Measurements from ENCODE around the gene NR2E3.

Gene NR2E3

DNA sequence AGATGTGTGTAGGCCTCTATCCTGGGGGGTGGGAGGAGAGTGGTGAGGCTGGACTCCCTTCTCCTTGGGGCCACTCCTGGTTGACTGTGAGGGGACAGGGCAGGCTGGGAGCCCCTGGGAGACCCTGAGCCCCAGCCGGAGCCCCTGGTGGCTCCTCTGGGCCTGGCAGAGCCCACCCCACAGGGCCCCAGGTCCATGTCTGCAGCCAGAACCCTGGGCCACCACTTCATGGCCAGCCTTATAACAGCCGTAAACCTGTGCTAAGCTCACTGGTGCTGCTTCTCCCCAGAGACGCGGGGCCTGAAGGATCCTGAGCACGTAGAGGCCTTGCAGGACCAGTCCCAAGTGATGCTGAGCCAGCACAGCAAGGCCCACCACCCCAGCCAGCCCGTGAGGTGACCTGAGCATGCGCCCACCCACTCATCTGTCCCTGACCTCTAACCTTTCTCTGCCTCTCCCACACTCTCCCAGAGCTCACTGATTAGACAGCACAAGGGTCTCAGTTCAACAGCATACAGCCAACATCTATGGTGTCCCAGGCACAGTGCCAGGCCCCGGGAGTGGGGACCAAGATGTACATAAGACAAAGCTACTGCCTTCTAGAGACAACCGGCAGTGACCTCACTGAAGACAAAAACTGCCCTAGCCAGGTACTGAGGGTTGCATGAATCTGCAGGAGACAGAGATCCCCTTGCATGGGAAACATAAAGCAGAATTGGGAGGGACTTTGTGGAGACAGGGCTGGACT, 3.5 kb downstream of the NR2E3 start:
- H3K4me3 ChIP-seq (replicated peaks; ENCODE audit: low read depth, low read length) = no peak overlapping the region
- TF ChIP-seq, protein P1, sequence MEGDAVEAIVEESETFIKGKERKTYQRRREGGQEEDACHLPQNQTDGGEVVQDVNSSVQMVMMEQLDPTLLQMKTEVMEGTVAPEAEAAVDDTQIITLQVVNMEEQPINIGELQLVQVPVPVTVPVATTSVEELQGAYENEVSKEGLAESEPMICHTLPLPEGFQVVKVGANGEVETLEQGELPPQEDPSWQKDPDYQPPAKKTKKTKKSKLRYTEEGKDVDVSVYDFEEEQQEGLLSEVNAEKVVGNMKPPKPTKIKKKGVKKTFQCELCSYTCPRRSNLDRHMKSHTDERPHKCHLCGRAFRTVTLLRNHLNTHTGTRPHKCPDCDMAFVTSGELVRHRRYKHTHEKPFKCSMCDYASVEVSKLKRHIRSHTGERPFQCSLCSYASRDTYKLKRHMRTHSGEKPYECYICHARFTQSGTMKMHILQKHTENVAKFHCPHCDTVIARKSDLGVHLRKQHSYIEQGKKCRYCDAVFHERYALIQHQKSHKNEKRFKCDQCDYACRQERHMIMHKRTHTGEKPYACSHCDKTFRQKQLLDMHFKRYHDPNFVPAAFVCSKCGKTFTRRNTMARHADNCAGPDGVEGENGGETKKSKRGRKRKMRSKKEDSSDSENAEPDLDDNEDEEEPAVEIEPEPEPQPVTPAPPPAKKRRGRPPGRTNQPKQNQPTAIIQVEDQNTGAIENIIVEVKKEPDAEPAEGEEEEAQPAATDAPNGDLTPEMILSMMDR (IDR thresholded peaks at IDR 0.05; ENCODE audit: low read depth, low read length, missing control alignments) = no peak
- DNase-seq (ENCODE audit: extremely low read depth, low read depth) = no peak

DNA sequence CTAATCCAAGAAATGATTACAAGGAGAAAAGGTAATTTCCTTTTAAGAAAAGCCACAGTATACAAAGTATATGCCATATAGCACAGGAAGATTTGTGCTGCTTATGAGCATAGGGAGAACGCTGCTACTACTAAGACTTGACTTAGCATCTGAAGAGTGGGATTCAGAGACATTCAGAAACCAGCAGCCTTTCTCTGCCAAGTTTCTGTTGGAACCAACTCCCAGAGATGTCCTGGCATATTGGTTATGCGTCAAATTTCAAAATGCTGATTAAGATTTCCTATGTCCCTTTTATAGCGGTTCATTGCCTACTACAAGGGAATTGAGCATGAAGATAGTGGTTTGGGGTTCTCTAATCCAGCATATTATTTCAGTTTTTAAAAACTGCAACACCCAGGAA, 4.9 kb downstream of the NR2E3 start:
- H3K4me3 ChIP-seq (replicated peaks; ENCODE audit: low read depth, low read length) = no peak overlapping the region
- TF ChIP-seq, protein P1 (IDR thresholded peaks at IDR 0.05; ENCODE audit: low read depth, low read length, missing control alignments) = no peak

DNA sequence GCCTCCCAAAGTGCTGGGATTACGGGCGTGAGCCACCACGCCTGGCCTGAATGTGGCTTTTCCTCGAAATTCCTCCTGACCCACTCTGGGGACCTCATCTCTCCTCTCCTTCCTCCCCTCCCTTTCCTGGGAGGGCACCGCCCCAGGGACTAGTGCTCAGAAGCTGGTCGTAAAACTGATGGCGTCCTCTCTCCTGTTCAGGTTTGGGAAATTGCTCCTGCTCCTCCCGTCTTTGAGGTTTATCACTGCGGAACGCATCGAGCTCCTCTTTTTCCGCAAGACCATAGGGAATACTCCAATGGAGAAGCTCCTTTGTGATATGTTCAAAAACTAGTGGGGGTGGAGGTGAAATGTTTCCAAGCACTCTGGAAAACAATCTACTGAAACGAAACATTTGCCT, 7.0 kb downstream of the NR2E3 start:
- H3K4me3 ChIP-seq (replicated peaks; ENCODE audit: low read depth, low read length) = no peak overlapping the region
- DNase-seq (ENCODE audit: extremely low read depth, low read depth) = no peak
- TF ChIP-seq, protein P1 (IDR thresholded peaks at IDR 0.05; ENCODE audit: low read depth, low read length, missing control alignments) = no peak

More for the DNA sequence above, 4.9 kb downstream of the NR2E3 start:
- no peak for DNase-seq (ENCODE audit: extremely low read depth, low read depth)

DNA sequence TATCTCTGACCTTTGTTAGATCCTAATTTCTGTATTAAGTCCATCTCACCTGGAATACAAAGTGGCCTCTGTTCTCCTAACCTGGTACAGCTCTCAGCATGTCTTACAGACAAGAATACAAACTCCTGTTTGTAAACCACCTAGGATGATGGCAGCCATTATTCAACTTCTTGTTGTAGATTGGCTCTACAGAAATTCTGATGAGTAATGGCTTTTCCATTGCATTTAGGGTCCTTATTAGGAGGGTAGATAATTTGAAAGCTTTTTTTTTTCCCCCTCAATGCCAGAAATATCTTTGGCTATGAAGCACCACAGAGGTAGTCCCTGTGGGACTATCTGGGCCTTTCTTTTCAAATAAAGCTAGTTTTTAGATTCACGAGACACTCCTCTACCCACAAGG, 9.8 kb downstream of the NR2E3 start:
- TF ChIP-seq, protein P1 (IDR thresholded peaks at IDR 0.05; ENCODE audit: low read depth, low read length, missing control alignments) = no peak
- DNase-seq (ENCODE audit: extremely low read depth, low read depth) = no peak
- no peak overlapping the region for H3K4me3 ChIP-seq (replicated peaks; ENCODE audit: low read depth, low read length)

DNA sequence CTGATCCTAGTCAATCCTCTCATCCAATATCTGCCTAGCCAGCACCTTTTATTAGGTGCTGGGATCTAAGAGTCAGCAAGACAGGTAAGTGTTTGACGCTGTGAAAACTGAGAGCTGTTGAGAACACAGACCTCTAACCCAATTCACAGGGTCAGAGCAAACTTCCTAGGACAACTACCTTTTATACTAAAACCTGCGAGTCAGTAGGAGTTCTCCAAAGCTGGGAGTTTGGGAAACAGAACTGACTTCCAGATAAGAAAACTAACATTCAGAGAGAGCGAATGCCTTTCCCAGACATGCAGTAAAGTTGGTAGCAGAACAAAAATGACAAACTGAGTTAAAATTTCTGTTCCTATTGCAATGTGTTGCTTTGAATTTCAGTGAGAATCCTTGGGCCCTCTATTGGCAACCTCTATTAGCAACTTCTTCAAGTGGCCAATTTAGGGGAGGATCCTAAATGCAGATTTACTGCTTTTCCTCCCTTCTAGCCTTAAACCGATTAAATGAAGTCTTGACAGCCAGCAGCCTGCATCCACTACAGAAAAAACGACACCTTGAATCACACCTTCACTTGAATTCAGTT, 11.3 kb downstream of the NR2E3 start:
- no peak overlapping the region for H3K4me3 ChIP-seq (replicated peaks; ENCODE audit: low read depth, low read length)
- TF ChIP-seq, protein P1 (IDR thresholded peaks at IDR 0.05; ENCODE audit: low read depth, low read length, missing control alignments) = no peak
- DNase-seq (ENCODE audit: extremely low read depth, low read depth) = no peak

DNA sequence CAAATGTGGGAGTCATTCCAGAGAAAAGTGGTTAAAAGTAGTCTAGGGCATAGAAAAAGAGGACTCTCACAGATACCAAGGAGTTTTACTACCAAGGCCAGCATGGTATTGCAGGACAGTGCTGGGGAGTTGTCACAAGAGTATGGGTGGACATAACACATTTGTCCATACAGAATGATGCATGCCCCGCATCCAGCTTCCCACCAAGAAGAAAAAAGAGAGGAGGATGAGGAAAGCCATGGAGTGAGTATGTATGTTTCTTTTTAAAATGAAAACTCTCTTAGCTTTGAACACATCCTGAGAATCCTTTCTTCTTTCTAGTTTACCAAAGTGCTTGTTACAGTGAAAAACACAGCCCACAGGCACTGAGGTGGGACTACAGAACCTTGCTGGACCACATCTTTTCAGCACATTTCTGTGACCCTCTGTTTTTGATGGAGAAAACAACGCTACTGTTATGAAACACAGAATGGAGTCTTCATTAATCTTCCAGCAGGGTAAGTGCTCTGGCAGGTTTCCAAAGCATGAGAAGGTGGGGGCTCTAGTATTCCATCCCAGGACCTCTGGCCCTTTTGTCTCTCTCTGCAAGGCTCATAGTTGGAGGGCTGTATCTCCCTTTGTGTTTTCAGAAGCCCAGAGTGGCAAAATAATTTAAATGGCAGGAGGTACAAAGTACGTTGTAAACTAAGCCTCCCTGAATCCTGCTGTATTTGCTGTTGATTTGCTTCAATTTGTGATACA, 12.7 kb downstream of the NR2E3 start:
- TF ChIP-seq, protein P1 (IDR thresholded peaks at IDR 0.05; ENCODE audit: low read depth, low read length, missing control alignments) = no peak
- no peak for DNase-seq (ENCODE audit: extremely low read depth, low read depth)
- H3K4me3 ChIP-seq (replicated peaks; ENCODE audit: low read depth, low read length) = no peak overlapping the region

Data from HFF-Myc (cell line).